HG03108 (cell line): ENCODE data around the gene CFTR.

Experiments
- ATAC-seq: cut with Tn5 transposase; IDR thresholded peaks from one replicate; pipeline ENCODE4 v1.9.1; 2021; ENCODE audit warnings: moderate library complexity; ENCODE audit not compliant: unreplicated experiment

The CFTR gene

GRCh38 chr7:117587931-117588330 lies 108.1 kb downstream of the CFTR start:
- no peak for ATAC-seq

GRCh38 chr7:117588352-117588794 lies 108.5 kb downstream of the CFTR start:
- ATAC-seq = no peak

- no peak for ATAC-seq
Measured at GRCh38 chr7:117590191-117590590, 110.4 kb downstream of the CFTR start.

GRCh38 chr7:117592011-117592635 lies 112.3 kb downstream of the CFTR start:
- no peak for ATAC-seq

- ATAC-seq = no peak
Measured at GRCh38 chr7:117596134-117596533, 116.3 kb downstream of the CFTR start.

GRCh38 chr7:117597755-117598154 lies 117.9 kb downstream of the CFTR start:
- no peak for ATAC-seq

GRCh38 chr7:117600911-117601310 lies 121.1 kb downstream of the CFTR start:
- no peak for ATAC-seq

GRCh38 chr7:117603627-117604026 lies 123.8 kb downstream of the CFTR start:
- ATAC-seq = no peak

- ATAC-seq = no peak
Measured at GRCh38 chr7:117605712-117606111, 125.9 kb downstream of the CFTR start.

- ATAC-seq = no peak
Measured at GRCh38 chr7:117606132-117606531, 126.3 kb downstream of the CFTR start.

GRCh38 chr7:117610396-117610795 lies 130.6 kb downstream of the CFTR start:
- no peak for ATAC-seq

GRCh38 chr7:117612637-117613036 lies 132.8 kb downstream of the CFTR start:
- ATAC-seq = no peak

GRCh38 chr7:117616694-117617093 lies 136.9 kb downstream of the CFTR start:
- ATAC-seq = no peak

GRCh38 chr7:117619681-117620080 lies 139.9 kb downstream of the CFTR start:
- no peak for ATAC-seq

GRCh38 chr7:117621075-117621618 lies 141.3 kb downstream of the CFTR start:
- ATAC-seq = no peak

- no peak for ATAC-seq
Measured at GRCh38 chr7:117623606-117624005, 143.8 kb downstream of the CFTR start.

GRCh38 chr7:117630501-117630900 lies 150.7 kb downstream of the CFTR start:
- no peak for ATAC-seq

GRCh38 chr7:117630907-117631564 lies 151.2 kb downstream of the CFTR start:
- ATAC-seq = no peak

- ATAC-seq = no peak
Measured at GRCh38 chr7:117631652-117632051, 151.8 kb downstream of the CFTR start.

- no peak for ATAC-seq
Measured at GRCh38 chr7:117637937-117638336, 158.1 kb downstream of the CFTR start.

- no peak for ATAC-seq
Measured at GRCh38 chr7:117639966-117640365, 160.1 kb downstream of the CFTR start.

GRCh38 chr7:117640465-117640864 lies 160.6 kb downstream of the CFTR start:
- ATAC-seq = no peak
